HG02884 (cell line): ENCODE data around the gene SEPTIN2.
"Not testable (repeated sequence)": the region's sequence is repeated elsewhere in the genome, so short reads cannot be mapped to it uniquely, and the experiment has no call there.

Experiments
- ATAC-seq: cut with Tn5 transposase; IDR thresholded peaks from one replicate; pipeline ENCODE4 v1.9.1; 2021; ENCODE audit warnings: mild to moderate bottlenecking, moderate library complexity; ENCODE audit not compliant: unreplicated experiment

Gene SEPTIN2

DNA sequence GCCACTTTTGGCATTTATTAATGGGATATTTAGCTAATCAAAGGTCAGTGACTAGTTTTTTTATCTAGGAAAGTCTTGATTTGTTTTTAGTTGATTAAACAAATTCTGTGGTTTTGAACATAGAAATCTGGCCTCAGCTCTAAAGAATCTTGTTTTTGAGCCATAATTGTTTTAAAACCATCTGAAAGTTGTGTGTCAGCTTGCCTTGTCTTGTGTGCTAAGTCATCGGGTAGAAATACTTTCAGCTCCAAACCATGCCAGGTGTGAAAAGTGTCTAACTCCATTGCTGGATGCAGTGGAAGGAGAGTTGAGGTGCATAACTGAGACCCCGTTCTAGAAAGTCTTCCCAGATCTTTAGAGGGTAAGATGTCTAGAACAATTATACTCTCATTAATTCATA, 63.1 kb downstream of the SEPTIN2 start:
- no peak for ATAC-seq

DNA sequence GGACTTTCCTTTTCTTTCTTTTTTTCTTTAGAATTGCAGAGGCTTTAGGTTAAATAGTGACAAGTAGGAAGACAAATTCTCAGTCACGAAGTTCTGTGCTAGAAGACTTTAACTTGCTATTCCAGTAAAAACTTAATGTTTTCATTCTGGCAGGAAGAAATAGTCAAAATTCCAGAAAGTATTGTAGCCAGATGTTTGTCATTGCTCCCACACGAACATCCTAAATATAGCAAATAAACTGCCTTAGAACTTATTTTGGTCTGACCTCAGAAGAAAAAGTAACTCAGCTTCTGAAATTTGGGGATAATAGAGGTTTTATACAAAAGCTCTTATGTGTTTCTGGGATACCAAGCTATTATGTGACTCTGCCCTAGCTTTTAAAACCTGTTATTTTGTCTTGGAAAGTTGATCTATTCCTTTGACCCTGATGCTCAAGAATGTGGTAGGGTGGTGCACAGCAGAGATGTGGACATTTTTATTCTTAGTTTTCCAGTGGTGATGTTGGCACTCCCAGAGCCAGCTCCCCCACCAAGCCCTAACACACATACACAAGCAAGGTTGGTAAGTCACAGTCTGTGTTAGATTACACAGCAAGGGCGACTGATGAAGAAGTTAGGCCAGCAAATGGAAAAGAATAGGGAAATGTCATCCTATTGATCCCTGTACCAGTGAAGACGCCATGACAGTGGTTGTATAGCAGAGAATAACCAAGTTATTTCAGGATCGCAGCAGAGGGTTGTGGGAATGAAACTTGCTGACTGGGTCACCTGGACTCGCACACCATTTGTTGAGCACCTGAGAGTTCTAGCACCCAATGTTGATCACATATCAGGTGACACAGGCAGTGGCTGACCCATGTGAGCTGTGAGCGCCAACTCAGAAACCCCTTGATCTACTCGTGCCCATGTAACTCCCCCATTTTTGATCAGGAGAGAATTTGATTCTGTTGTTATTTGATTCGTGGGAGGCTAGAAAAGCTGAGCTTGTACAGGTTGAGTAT, 64.1 kb downstream of the SEPTIN2 start:
- ATAC-seq: no peak

DNA sequence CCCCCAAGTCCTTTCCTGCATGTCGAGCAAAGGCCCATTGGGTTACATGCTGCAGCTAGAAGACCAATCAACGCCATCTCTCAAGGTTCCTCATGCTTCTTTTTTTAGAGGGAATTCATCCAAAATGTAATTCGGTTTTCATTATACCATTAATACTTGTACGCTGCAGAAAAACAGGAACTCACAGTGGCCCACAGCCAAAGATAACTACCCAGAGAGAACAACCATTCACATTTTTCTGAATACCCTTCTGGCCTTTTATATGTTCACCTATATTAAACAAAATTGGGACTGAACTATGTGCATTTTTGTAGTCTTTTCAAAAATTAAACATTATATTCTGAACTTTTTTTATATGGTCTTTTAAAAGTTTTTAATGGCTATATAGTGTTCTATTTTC, 66.1 kb downstream of the SEPTIN2 start:
- no peak for ATAC-seq

DNA sequence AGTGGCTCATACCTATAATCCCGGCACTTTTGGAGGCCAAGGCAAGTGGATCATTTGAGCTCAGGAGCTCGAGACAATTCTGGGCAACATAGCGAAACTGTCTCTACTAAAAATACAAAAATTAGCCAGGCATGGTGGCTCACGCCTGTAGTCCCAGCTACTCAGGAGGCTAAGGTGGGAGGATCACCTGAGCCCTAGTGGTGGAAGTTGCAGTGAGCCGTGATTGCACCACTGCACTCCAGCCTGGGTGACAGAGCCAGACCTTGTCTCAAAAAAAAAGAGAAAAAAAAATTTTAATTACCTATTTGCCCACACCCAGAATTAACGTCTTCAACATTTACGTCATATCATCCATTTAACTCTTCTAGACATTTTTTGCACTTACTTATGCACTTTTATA, 69.7 kb downstream of the SEPTIN2 start:
- not testable (repeated sequence) for ATAC-seq

DNA sequence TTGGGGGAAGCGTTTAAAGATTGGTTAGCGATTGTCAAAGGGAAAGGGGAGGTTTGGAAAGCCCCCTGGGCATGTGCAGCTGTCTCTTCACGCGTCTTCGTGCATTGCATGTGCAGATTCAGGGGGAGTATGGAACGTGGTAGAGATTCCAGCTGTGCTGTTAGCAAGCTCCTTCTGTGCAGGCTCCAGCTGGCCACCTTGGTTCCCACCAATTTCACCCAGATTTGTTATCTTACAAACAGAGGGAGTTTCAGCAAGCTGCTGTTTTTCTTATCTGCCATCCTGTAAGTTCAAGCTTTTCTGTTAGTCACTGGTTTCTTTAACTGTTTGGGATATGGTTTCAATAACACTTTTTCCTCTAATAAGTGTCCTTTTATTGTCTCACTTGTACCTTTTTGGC, 70.8 kb downstream of the SEPTIN2 start:
- ATAC-seq: no peak

DNA sequence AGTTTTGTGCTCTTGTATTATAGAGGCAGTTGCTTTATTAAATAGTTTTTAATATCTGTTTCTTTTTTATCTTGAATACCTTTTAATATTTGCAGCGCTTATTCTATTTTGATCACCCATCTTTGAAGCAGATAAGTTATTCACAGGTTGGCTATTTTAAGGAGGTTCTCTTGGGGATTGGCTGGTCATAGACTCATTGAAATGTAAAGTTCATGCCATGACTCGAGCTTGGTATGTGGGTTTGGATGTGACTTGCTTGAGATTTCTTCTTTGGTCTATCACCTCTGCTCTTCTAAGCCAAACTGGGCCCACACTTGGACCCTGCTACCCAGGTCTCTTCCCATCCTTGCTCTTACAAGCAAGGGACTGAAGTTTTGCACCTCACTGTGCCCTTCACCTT, 74.0 kb downstream of the SEPTIN2 start:
- ATAC-seq: no peak

DNA sequence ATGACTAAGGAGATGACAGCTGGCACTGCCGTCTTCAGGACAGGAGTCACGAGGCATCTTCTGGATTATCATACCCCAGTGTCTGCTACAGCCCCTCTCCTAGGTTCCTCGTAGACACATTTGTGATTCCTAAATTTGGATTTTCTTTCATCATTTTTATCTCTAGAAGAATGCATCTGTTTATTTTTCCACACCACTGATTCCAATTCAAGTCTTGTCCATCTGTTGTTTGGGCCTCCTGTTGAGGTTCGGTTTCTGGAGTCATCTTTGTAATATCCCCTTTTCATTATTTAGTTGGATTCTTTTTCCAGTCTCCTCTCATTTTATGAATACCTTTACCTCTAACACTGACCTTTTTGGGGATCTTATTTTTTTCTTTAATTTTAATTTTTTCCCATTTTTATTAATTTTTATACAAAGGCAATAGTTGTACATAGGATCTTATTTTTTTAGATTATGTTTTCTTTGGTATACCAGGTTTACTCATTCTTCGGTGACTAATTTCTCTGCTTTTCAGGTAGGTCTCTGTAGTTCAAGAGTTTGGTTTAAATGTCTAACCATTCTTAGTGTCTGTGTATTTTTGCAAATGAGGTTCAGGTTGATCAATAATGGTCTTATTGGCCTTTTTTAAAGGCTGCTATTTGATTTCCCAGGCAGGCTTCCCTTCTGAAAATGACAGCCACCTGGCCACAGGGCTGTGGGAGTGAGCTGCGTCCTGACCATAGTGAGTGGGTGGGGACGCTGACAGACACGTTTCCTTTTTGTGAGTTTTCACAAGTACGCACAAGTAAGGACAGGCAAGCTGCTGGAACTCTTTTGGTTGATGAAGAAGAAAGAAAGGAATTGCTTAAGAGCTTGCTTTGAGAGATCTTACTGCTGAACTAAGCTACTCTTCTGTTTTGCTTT, 74.8 kb downstream of the SEPTIN2 start:
- peak; percentile 65 for ATAC-seq

DNA sequence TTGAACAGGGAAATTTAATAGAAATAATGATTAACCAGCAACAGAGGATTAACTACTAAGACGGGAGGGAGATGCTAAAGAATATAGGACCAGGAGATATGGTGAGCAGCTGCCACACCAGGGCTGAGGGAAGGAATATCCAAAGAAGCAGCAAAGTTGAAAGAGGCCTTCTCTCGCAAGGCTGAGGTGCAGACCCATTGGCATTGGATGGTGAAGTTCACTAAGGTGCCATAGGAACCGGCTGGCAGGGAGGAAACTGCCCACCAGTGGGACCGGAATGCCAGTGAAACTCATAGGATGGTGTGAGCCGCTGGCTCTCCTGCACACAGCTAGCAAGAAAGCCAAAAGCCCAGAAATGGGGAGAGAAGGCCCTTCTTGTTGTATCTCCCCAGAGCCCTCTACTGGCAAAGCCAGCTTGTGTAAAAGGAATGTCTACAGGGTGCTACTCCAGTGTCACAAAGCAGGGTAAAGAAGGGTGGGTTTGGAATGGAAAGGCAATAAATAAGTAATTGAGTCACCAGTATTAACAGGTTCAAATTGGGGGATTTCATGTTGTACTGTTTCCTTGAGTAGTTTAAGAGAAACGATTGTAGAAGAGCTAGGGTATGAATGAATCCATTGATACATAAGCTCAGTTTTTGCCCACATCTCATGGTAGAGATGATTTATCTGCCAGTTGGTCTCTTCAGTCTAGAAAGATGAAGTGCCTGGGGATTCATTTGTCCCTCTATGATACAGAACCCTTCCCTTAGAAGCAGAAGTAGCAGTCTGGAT, 76.4 kb downstream of the SEPTIN2 start:
- no peak for ATAC-seq

DNA sequence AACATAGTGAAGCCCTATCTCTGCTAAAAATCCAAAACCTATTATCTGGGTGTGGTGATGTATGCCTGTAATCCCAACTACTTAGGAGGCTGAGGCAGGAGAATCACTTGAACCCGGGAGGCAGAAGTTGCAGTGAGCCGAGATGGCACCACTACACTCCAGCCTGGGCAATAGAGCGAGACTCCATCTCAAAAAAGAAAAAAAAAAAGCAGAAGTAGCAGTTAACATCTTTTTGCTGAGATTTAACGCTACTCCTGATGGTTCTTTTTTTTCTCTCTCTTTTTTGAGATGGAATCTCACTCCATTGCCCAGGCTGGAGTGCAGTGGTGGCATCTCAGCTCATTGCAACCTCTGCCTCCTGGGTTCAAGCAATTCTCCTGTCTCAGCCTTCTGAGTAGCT, 77.0 kb downstream of the SEPTIN2 start:
- not testable (repeated sequence) for ATAC-seq

DNA sequence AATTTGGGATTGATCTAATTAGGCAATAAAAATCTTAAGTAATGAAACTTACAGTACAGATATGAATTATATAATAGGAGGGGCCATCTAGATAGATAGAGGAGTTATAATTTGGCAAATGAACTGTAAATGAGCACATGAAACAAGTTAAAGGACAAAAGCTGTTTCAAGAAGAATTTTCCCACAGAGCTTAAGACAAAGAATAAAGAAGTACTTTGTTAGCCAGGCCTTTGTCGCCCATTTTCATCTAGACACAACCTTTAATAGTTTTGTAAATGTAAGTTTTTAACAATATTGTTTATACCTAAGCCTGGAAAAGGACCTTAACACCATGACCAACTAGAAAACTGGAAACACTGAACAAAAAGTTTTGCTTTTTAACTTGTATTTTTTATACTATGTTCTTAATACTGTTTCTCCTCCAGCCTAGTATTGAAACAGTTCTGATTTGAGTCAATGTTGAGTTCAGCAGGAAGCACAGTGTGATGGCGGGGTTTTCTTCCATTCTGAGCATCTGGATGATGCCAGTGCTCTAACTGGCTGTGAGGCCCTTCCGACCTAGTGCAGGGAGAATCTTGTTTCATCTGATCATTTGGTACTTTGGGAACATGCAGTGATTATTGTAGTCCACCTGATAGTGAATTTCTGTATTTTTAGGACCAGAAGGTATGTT, 77.9 kb downstream of the SEPTIN2 start:
- no peak for ATAC-seq

DNA sequence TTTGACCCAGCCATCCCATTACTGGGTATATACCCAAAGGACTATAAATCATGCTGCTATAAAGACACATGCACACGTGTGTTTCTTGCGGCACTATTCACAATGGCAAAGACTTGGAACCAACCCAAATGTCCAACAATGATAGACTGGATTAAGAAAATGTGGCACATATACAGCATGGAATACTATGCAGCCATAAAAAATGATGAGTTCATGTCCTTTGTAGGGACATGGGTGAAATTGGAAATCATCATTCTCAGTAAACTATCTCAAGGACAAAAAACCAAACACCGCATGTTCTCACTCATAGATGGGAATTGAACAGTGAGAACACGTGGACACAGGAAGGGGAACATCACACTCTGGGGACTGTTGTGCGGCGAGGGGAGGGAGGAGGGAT, 81.1 kb downstream of the SEPTIN2 start:
- ATAC-seq: not testable (repeated sequence)

DNA sequence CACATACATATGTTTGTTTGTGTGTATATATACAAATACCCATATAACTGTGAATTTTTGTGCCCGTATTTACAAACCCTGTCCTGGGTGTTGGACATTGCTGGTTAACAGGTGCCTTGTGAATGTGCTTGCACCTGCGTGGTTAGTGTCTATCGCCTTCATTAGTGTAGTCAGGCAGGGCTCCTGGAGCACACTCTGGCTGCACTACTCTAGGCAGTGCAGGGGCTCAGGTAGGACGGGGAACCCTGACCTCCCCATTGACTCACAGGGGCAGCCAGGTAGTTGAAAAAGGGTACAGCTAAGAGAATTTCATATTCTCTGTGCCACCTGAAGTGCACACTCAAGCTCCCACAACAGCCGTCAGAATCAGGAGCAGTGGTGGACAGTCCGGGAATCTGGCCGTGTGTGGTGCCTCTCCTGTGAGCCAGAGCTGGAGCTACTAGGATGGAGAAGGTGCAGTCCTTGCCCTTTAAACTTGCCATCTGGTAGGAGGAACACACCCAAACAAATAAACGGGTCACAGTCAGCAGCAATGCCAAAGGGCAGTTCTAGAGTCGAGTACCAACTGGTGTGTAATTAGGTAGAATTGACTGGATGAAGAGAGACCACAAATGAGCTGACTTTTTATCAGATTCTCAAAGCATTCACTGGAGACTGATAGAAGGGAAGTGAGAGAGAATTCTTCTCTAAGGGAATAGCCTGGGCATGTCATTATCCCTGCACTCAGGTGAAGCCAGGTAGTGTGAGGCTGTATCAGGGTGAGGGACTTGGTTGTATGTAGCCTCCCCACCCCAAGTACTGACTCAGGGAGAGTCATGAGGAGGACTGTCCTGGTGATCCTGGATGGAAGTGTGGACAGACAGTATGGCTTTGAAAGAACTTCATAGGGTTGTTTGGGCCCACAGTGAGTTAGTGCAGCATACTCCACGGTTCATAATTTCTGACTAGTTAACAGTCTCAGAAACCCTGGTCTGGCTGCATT, 84.5 kb downstream of the SEPTIN2 start:
- ATAC-seq: no peak
